Measurements from ENCODE around the gene MARK3. TPM values are rescaled to one million over a fixed set of nuclear protein-coding genes. Genes with fewer than 3 reads are reported as not detected.

Gene MARK3
- total RNA-seq, 4 donors from 2014 or later, result 50.7 to 111 (median 89.1) TPM

GRCh38 chr14:103395244-103395643 lies 10.0 kb downstream of the MARK3 start:
- Histone ChIP-seq H3K4me1 (peaks cover 6 to 17% of the 10 kb centered on the region in 2 donors), H3K4me3 (no peak overlapping the region), H3K36me3 (no peaks in the 10 kb centered on the region), H3K27me3 (no peaks in the 10 kb centered on the region), H3K27ac (peak overlapping the region in 1 of 2 donors; percentile 35), H3K9me3 (no peaks in the 10 kb centered on the region)
- no peak for DNase-seq
- TF ChIP-seq CTCF (IDR thresholded peaks at IDR 0.05) (no peak), POLR2A (IDR thresholded peaks at IDR 0.05) (no peak)
- intact Hi-C loops (cut with DNase I; ENCODE audit: low total_unique reads), result no loop called here

- intact Hi-C loops (cut with DNase I; ENCODE audit: low total_unique reads), result no loop called here
- DNase-seq, result no peak
- Histone ChIP-seq H3K4me1 (peaks cover 11 to 19% of the 10 kb centered on the region in 2 donors), H3K4me3 (no peak overlapping the region), H3K27me3 (no peaks in the 10 kb centered on the region), H3K27ac (no peak overlapping the region), H3K9me3 (no peaks in the 10 kb centered on the region), H3K36me3 (no peaks in the 10 kb centered on the region)
- TF ChIP-seq POLR2A (IDR thresholded peaks at IDR 0.05), result no peak
Measured at GRCh38 chr14:103396463-103396862, 11.2 kb downstream of the MARK3 start.

DNA sequence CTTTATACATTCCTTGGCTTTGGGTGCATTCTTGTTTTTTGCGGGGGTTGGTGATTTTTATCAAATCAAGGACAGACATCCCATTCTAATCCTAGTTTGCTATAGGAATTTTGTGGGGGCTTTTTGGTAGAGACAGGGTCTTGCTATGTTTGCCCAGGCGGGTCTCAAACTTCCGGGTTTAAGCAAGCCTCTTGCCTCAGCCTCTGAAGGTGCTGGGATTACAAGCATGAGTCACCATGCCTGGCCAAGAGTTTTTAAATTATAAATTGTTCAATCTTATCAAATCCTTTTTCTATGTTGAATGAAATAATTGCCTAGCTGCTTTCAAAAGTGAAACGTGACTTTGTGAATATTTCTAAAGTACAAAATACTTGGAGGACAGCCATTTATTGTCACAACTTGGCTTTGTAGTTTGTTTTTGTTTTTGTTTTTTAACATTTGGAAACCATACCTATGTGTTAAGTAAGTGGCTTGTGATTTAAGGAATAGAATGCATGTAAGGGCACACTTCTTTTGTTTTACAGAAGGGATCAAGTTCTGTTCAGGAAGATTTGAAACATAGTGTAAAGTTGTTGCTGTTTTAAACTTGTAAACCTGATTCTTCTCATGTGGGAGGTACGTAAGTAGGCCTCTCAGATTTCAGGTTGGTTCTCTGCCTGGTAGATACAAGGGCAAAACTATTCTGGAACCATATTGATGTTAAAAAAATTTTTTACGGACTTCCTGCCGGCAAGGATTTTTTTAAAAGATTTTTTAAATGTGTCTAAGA lies 13.4 kb downstream of the MARK3 start:
- peaks cover 14 to 21% of the 10 kb centered on the region in 2 donors for H3K4me1 ChIP-seq
- TF ChIP-seq POLR2A (IDR thresholded peaks at IDR 0.05) (no peak), CTCF (IDR thresholded peaks at IDR 0.05) (no peak)
- intact Hi-C loops (cut with DNase I; ENCODE audit: low total_unique reads), result no loop called here
- H3K9me3 ChIP-seq, result no peaks in the 10 kb centered on the region
- H3K4me3 ChIP-seq, result no peak overlapping the region
- H3K27ac ChIP-seq, result peak overlapping the region in 1 of 2 donors; percentile 61
- H3K27me3 ChIP-seq, result no peaks in the 10 kb centered on the region
- DNase-seq, result no peak
- H3K36me3 ChIP-seq, result no peaks in the 10 kb centered on the region

GRCh38 chr14:103400537-103400936 lies 15.3 kb downstream of the MARK3 start:
- DNase-seq, result no peak
- H3K4me1 ChIP-seq, result peaks cover 8 to 20% of the 10 kb centered on the region in 2 donors
- TF ChIP-seq POLR2A (IDR thresholded peaks at IDR 0.05) (no peak), CTCF (IDR thresholded peaks at IDR 0.05) (no peak)
- H3K9me3 ChIP-seq, result no peaks in the 10 kb centered on the region
- peak overlapping the region in 1 of 2 donors; percentile 73 for H3K27ac ChIP-seq
- intact Hi-C loops (cut with DNase I; ENCODE audit: low total_unique reads), result no loop called here
- H3K36me3 ChIP-seq, result no peaks in the 10 kb centered on the region
- no peak overlapping the region for H3K4me3 ChIP-seq
- no peaks in the 10 kb centered on the region for H3K27me3 ChIP-seq

GRCh38 chr14:103401223-103402214 lies 16.3 kb downstream of the MARK3 start:
- no peaks in the 10 kb centered on the region for H3K36me3 ChIP-seq

More at GRCh38 chr14:103401223-103402214, 16.3 kb downstream of the MARK3 start:
- intact Hi-C loops (cut with DNase I; ENCODE audit: low total_unique reads), result no loop called here
- no peak overlapping the region for H3K4me3 ChIP-seq
- H3K27ac ChIP-seq, result peak overlapping the region in 1 of 2 donors; percentile 73
- H3K9me3 ChIP-seq, result no peaks in the 10 kb centered on the region
- peaks cover 8 to 16% of the 10 kb centered on the region in 2 donors for H3K4me1 ChIP-seq
- no peak for DNase-seq
- no peak for TF ChIP-seq CTCF (IDR thresholded peaks at IDR 0.05)
- TF ChIP-seq POLR2A (IDR thresholded peaks at IDR 0.05), result no peak
- H3K27me3 ChIP-seq, result no peaks in the 10 kb centered on the region
